OCI-LY3 (cell line): ENCODE measurements around the gene C1orf141.

Experiments used
- EZH2phosphoT487 ChIP-seq: fragments of 200-600 bp; shearing (Covaris generic); IDR thresholded peaks from 2 replicates; pipeline ENCODE4 v1.6.1; 2018; ENCODE audit warnings: antibody characterized with exemption, mixed run types, low read depth
- TF ChIP-seq, protein P1 (sequence below): fragments of 200-600, 300-600 bp; sonication (generic); IDR thresholded peaks from 2 replicates; pipeline ENCODE4 v1.5.1; 2014; ENCODE audit warnings: antibody characterized with exemption, low read length, low read depth

DNA sequence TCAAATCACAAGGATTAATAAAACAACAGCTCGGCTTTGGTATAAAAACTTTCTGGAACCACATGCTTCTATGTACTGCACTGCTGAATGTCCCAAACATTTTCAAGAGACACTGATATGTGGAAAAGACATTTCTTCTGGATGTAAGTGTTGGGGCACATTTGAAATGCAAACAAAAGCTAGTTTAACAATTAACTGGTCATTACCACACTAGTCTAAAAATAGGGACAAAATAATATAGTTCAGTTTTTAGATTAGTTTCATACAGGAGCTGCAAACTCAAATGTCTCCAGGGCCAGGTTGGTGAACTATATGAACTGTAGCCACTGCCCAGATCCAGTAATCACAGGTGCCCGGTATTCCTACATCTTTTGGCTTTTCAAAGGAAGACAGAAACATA, 34.7 kb upstream of the C1orf141 start:
- TF ChIP-seq, protein P1, sequence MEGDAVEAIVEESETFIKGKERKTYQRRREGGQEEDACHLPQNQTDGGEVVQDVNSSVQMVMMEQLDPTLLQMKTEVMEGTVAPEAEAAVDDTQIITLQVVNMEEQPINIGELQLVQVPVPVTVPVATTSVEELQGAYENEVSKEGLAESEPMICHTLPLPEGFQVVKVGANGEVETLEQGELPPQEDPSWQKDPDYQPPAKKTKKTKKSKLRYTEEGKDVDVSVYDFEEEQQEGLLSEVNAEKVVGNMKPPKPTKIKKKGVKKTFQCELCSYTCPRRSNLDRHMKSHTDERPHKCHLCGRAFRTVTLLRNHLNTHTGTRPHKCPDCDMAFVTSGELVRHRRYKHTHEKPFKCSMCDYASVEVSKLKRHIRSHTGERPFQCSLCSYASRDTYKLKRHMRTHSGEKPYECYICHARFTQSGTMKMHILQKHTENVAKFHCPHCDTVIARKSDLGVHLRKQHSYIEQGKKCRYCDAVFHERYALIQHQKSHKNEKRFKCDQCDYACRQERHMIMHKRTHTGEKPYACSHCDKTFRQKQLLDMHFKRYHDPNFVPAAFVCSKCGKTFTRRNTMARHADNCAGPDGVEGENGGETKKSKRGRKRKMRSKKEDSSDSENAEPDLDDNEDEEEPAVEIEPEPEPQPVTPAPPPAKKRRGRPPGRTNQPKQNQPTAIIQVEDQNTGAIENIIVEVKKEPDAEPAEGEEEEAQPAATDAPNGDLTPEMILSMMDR, result no peak
- TF ChIP-seq EZH2phosphoT487, result no peak
